DND-41 (cell line): ENCODE results near the gene NSUN2.

Source experiments
- EZH2 ChIP-seq: IDR thresholded peaks from 3 replicates; pipeline ENCODE4 v1.6.1; 2012; ENCODE audit warnings: borderline replicate concordance, low read depth, mild to moderate bottlenecking, moderate library complexity, low read length, inconsistent platforms; ENCODE audit not compliant: severe bottlenecking
- TF ChIP-seq, protein P1 (sequence below): IDR thresholded peaks from 2 replicates; pipeline ENCODE4 v1.5.1; 2012; ENCODE audit warnings: borderline replicate concordance, low read length, moderate library complexity, mild to moderate bottlenecking; ENCODE audit not compliant: poor library complexity, severe bottlenecking; ENCODE audit errors: extremely low read depth

DNA sequence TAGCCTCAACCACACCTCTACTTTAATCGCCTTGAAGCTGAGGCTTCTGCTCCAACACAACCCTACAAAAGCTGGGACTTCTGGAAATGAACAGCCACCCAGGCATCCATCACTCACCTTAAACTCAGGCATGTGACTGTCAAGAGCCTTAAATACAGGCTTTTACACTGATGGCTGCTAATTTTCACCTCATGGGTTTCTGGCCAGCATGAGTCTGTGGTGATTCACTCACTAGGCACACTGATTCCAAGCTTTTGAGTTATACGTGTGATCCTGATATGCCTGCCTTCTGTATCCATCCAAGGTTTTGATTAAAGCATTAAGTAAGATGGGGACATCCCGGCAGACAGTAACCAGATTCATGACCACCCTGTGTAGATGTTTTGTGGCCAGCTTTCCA lies 8.9 kb downstream of the NSUN2 start:
- TF ChIP-seq, protein P1, sequence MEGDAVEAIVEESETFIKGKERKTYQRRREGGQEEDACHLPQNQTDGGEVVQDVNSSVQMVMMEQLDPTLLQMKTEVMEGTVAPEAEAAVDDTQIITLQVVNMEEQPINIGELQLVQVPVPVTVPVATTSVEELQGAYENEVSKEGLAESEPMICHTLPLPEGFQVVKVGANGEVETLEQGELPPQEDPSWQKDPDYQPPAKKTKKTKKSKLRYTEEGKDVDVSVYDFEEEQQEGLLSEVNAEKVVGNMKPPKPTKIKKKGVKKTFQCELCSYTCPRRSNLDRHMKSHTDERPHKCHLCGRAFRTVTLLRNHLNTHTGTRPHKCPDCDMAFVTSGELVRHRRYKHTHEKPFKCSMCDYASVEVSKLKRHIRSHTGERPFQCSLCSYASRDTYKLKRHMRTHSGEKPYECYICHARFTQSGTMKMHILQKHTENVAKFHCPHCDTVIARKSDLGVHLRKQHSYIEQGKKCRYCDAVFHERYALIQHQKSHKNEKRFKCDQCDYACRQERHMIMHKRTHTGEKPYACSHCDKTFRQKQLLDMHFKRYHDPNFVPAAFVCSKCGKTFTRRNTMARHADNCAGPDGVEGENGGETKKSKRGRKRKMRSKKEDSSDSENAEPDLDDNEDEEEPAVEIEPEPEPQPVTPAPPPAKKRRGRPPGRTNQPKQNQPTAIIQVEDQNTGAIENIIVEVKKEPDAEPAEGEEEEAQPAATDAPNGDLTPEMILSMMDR, result no peak
- no peak for TF ChIP-seq EZH2
